Medulla oblongata (tissue), 1 donor: ENCODE measurements around the gene SUCLG2.

Experiments used
- DNase-seq: peaks from one replicate; pipeline ENCODE4 v3.0.0-alpha.2; 2015; ENCODE audit errors: extremely low spot score

The SUCLG2 gene

GRCh38 chr3:67384760-67385397 is 269.5 kb downstream of the SUCLG2 start:
- DNase-seq: peak; percentile 41

GRCh38 chr3:67384016-67384415 is 270.4 kb downstream of the SUCLG2 start:
- no peak for DNase-seq

DNA sequence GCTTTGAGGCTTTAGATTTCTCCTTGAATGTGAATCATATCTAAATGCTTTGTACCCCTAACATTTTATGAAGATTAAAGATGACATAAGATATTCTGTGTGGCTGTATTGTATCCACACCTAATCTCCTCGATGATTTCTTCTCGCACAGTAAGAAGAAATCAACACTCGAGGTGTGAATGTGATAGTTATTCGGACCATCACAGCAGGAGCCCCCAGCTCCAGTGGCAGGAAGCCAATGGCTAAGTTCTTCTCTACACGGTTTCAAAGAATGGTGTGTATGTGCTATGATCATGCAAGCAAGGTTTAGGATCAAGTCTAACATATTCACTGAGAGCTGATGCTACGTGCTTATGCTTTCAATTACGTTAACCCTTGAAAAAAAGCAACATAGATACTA is 271.0 kb downstream of the SUCLG2 start:
- DNase-seq: no peak

DNA sequence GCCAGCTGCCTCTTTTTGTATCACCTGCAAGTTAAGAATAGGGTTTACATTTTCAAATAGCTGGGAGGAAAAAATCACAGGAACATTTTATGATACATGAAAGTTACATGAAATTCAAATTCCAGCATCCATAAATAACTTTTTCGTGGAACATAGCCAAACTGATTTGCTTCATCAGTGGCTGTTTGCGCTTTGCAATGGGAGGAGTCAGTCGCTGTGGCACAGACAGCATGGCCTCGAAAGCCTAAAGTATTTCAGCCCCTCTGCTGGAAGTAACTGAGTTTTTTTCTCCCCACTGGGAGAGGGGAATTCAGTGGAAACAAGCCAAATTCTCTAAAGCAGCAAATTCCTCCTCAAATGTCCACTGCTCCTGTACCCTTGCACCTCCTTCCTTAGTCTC is 271.9 kb downstream of the SUCLG2 start:
- no peak for DNase-seq

GRCh38 chr3:67381667-67382272 is 272.6 kb downstream of the SUCLG2 start:
- DNase-seq: no peak

- DNase-seq: no peak
These were observed 274.3 kb downstream of the SUCLG2 start for GRCh38 chr3:67380118-67380517.

DNA sequence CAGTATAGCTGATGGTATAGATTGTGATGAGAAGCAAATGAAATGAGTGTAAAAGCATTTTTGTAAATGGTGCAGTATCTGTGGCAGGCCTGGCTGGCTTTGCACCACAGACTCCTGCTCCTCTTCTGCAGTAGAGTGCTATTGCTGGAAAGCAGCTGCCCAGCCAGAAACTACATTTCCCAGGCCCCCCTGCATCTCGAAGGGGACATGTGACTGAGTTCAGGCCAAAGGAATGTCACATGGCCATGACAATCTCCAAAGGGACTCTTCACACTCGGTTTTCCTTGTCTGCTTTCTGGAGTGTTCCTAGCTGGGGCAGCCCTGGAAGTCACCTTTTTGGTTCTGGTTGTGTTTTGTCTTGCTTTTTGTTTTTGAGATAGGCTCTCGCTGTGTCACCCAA is 277.1 kb downstream of the SUCLG2 start:
- DNase-seq: no peak

DNA sequence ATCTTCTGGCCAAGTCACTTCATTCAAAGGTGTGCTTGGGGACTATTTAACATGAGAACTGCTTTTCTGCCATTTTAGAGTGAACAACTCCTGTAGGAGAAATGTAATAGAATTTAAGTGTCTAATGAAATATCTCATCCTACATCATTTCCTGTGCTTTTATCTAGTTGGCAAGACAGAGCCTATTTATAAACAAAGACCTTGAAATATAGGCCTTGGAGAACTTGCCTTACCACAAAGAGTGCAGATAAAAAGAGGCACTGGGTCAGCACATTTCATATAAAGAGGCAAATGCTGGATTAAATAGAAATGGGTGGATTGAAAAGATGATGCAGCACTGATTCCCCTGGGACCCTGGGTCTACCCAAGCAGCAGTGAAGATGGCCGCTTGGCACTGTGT is 278.0 kb downstream of the SUCLG2 start:
- no peak for DNase-seq

- no peak for DNase-seq
These were observed 278.4 kb downstream of the SUCLG2 start for GRCh38 chr3:67375976-67376375.

- DNase-seq: no peak
These were observed 291.7 kb downstream of the SUCLG2 start for GRCh38 chr3:67362686-67363085.

DNA sequence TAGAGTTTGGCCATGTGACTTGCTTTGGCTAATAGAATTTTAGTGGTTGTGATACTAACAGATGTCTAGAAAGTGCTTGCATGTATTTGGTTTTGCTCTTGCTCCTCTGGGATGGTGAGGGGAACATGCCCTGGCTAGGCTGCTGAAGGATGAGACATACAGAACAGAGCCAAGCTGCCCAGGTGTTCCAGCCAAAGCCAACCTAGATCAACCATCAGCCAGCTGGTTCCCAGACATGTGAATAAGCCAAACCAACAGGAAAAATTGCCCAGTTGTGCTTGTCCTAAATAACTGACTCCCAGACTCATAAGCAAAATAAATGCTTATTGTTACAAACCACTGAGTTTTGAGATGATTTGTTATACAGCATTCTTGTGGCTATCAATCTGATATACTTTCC is 292.6 kb downstream of the SUCLG2 start:
- DNase-seq: no peak

DNA sequence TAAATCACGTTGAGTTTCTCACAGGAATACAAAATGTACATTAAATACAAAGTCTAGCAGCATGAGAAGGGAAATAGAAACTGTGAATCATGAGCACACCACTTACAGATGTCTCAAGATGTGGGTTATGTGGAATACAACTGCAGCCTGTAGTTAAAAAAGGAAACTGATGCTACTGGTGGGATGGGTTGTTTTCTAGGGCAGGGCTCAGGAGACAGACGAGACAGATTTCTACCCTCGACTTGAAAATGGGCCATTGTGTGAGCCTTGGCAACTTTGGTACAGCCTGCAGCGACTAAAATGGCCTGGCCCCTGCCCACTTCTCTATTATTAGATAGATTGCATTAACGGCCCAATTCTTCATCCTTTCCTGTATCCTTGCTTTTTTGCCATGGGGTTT is 293.1 kb downstream of the SUCLG2 start:
- DNase-seq: no peak

- peak; percentile 8 for DNase-seq
These were observed 296.6 kb downstream of the SUCLG2 start for GRCh38 chr3:67357610-67358458.

GRCh38 chr3:67349551-67350174 is 304.7 kb downstream of the SUCLG2 start:
- no peak for DNase-seq

- no peak for DNase-seq
These were observed 308.3 kb downstream of the SUCLG2 start for GRCh38 chr3:67346081-67346480.

DNA sequence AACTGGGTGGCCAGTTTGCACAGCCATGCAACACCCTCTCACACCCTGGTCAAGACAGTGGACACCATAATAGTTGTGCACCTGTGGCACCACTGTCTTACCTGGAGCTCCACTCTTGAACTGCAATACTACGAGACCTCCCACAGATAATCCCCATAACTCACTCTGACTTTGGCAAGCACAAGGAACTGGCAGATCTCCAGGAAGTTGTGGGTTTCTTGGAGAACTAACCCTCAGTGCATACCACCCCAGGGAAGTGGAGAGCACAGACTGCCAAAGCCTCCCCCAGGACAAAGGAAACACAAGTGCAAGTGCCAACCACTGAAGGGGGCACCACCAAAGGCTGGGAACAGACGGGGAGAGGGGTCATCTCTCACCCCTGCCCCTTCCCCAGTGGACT is 318.6 kb downstream of the SUCLG2 start:
- peak; percentile 22 for DNase-seq

DNA sequence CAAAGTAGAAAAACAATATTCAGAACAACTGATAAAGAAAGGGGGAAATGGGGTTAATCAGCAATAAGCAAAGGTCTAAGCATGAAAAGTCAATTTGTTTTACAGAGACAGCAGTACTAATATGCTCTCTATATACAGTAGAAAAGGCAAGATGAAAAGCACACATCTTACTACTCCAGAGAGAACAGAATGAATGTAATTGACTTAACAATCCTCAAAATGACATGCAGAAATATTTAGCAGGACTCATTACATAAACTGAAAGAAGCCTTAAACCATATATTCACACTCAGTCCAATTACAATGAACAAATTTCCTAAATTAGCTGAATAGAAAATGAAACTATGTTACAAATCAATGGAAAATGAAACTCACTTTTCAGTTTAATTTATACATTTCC is 319.8 kb downstream of the SUCLG2 start:
- DNase-seq: no peak

GRCh38 chr3:67329358-67329757 is 325.1 kb downstream of the SUCLG2 start:
- no peak for DNase-seq

GRCh38 chr3:67327582-67327981 is 326.8 kb downstream of the SUCLG2 start:
- DNase-seq: no peak

- no peak for DNase-seq
These were observed 329.2 kb downstream of the SUCLG2 start for GRCh38 chr3:67325231-67325630.
